HL-60/S4 treated with retinoic acid at 250 ng/mL for 4 days and 3 days (cell line): Measurements from ENCODE around the gene ENOX1.
"Not testable (repeated sequence)": the region's sequence is repeated elsewhere in the genome, so short reads cannot be mapped to it uniquely, and the experiment has no call there.

ENCODE experiments used
- in situ Hi-C: fragments of 300-500 bp; cut with MboI; formaldehyde crosslinking; loops from 2 replicates; pipeline ENCODE4 v1.7.0; 2022; ENCODE audit warnings: low sequenced_read_pairs

Gene ENOX1

DNA sequence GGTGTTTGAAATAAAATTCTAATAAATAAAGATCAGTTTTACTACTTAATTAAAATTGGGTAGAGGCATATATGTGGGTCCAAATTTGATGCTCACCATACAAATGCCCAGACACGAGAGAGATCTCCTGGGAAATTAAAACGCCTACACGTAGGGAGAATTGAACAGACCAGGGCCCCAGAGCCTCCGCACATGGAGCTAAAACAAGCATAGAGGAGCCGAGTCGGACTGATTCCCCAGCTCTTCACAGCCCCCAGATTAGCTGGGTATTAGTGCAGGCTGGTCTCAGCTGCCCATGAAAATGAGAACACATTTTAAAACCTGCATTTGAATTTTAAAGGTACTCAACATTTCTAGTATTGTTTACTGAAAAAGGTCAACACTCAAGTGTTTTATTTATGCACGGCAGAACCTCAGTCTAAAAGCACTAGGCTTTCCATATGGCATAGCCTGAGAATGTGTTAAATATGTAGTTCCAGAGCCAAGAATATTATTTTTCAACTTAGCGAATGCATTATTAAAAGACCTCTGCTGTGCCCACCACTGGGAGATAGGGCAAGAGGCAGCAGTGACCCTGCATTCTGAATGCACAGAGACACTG, 344.8 kb downstream of the ENOX1 start:
- in situ Hi-C loops = no loop called here

DNA sequence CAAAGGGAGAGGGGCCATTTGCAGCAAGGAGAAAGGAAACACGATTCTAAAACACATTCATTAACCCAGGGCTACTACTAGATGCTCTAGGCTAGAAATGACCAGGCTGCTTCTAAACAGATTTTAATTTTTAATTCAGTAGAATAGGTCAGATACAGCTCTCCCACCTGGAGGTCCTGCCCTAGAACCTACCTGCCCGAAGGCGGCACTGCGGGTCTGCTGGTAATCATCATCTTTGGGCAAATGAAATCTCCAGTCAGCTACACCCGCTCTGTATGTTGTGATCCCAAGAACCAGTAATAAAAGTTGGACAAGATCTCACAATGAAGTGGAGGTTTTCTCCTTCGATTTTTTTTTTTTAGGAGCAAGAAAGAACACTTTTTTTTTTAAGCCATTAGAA, 345.3 kb downstream of the ENOX1 start:
- in situ Hi-C loops = no loop called here

DNA sequence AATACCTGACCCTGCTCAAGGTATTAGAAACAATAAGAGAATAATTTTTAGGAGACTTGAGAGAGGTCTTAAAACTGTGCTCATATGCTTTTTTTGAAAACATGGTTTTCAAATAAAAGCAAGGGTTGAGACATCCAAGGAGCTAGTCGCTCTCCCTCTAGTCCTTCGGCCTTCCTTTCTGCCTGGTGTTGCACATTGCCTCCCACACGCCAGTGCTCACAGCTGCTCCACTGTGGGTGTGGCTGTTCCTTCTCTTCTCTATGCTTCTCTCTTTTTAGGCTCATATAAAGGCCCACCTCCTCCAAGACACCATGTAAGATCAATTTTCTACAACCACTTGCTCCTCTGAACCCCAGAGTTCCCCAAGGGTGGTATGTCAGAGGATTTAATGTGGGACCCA, 352.6 kb downstream of the ENOX1 start:
- in situ Hi-C loops = no loop called here

DNA sequence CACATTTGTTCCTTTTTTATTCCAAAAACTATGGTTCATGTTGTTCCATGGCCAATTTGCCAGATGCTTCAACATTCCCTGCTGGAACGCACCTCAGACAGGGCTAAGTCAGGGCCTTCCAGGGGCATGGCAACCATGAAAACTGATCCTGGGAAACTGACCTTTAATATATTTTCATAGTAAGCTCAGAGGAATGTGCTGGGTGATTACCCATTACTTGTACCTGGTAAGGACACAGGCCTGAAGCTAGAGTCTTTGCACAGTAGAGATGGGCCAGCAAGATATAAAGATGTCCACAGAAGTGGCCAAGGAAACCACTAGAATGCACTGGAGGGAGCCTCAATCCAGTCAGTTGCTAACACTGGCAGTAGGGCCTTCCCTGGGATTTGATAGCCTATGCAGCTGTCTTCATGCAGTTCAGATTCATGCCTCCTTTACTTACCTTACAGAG, 353.1 kb downstream of the ENOX1 start:
- in situ Hi-C loops = no loop called here

GRCh38 chr13:43432958-43433357, 353.8 kb downstream of the ENOX1 start:
- in situ Hi-C loops = no loop called here

DNA sequence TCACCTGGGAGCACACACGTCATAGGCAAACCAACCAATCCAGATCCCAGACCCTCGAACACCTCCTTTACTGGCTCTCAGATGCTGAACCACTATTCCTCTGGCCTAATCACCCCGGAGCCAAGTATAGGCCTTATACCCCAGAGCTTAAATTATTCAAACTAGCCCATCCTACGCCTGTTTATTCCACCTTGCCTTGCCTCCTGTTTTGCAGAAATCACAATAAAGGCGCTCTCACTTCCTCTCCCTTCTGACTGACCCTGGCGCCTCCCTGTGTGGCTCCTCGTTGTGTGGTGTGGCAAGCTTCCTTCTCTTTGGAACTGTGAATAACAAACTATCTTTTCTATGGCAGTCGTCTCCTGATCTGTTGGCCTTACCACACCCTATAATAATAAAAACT, 354.9 kb downstream of the ENOX1 start:
- in situ Hi-C loops = no loop called here

- in situ Hi-C loops = no loop called here
Observed at GRCh38 chr13:43431290-43431716, 355.5 kb downstream of the ENOX1 start.

GRCh38 chr13:43428545-43429296, 358.1 kb downstream of the ENOX1 start:
- in situ Hi-C loops = no loop called here

- in situ Hi-C loops = no loop called here
Observed at GRCh38 chr13:43426355-43426754, 360.4 kb downstream of the ENOX1 start.

DNA sequence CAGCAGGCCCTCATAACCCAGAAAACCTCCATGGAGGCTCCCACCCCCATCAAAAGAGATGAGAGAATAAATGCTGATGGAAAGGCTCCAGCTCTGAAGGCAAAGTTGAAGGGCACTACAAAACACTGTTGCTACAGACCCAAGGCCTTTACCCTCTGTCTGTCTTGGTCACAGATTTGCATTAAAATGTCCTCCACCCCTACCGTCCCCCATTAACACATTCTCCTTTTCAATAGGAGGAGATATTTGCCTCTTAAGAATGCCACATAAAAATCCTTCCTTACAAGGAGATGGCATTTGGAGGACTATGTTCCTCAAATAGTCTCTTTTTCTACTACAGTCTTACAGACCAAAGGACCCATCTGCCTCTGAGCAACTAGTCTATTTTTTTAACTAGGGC, 361.5 kb downstream of the ENOX1 start:
- in situ Hi-C loops = no loop called here

DNA sequence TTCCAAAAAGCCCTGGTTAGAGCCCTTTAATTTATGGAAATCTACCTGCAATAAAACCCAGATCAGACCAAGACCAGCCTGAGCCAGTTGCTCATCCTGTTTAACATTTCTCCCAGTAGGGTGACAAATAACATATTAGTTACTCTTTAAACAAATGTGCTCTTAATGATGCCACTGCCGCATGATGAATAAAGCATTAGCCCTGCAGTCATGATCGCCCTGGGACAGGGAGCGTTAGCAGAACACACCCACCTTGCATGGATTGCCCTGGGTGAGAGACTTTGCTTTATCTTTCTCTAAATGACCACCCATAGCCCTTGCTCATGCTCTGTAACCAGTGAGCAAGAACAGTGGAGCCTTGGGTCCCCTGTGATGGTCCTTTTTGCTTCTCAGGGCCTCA, 362.4 kb downstream of the ENOX1 start:
- in situ Hi-C loops = no loop called here

- in situ Hi-C loops = no loop called here
Observed at GRCh38 chr13:43422116-43422515, 364.7 kb downstream of the ENOX1 start.

DNA sequence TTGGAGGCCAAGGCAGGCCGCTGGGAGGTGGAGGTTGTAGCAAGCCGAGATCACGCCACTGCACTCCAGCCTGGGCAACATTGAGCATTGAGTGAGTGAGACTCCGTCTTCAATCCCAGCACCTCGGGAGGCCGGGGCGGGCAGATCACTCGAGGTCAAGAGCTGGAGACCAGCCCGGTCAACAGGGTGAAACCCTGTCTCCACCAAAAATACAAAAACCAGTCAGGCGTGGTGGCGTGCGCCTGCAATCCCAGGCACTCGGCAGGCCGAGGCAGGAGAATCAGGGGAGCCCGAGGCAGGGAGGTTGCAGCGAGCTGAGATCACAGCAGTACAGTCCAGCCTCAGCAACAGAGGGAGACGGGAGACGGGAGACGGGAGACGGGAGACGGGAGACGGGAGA, 369.9 kb downstream of the ENOX1 start:
- in situ Hi-C loops = not testable (repeated sequence)

DNA sequence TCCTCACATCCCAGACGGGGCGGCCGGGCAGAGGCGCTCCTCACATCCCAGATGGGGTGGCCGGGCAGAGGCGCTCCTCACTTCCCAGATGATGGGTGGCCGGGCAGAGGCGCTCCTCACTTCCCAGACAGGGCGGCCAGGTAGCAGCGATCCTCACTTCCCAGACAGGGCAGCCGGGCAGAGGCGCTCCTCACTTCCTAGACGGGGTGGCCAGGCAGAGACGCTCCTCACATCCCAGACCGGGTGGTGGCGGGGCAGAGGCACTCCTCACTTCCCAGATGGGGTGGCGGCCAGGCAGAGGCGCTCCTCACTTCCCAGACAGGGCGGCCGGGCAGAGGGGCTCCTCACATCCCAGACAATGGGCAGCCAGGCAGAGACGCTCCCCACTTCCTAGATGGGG, 370.4 kb downstream of the ENOX1 start:
- in situ Hi-C loops = not testable (repeated sequence)

GRCh38 chr13:43415903-43416391, 370.8 kb downstream of the ENOX1 start:
- in situ Hi-C loops = not testable (repeated sequence)

- in situ Hi-C loops = no loop called here
Observed at GRCh38 chr13:43414111-43414510, 372.7 kb downstream of the ENOX1 start.

GRCh38 chr13:43411741-43412140, 375.0 kb downstream of the ENOX1 start:
- in situ Hi-C loops = no loop called here

DNA sequence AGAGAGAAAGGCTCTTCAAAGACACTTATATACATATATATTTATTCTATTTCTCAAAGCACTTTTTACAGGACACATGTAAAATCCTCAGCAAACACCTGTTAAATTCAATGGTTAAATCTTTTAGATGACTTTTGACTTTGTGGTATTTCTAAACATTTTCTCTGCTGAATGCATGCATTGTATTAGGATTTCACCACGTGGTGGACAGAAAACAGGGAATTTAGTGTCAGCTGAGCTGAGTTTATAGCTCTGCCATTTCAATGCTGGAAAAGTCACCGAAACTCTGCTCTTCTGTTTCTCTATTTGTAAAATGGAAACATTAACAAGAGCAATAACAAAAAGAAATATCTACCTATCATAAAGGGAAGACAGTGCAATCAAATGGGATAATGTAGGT, 375.6 kb downstream of the ENOX1 start:
- in situ Hi-C loops = no loop called here

- in situ Hi-C loops = no loop called here
Observed at GRCh38 chr13:43408274-43408673, 378.5 kb downstream of the ENOX1 start.

DNA sequence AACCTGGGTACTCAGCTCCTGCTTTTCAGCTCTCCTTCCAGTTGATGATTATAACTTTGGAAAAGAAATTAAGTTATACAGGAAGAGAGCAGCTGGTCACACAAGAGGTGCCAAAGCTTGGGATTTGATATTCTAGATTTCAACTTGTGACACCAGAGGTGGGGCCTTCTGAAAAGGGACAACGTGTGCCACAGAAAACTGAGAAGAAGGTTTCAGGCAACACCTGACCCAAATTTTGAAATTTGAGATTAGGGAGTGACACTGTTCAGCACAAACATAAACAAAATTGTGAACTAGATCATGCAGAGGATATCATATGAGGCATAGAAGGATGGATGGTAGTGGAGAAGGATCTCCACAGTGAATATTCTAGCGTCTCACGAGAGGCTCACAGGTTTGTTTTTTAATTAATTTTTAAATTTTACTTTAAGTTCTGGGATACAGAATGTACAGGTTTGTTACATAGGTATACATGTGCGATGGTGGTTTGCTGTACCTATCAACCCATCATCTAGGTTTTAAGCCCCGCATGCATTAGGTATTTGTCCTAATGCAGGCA, 379.7 kb downstream of the ENOX1 start:
- in situ Hi-C loops = no loop called here

GRCh38 chr13:43405457-43405856, 381.3 kb downstream of the ENOX1 start:
- in situ Hi-C loops = no loop called here

DNA sequence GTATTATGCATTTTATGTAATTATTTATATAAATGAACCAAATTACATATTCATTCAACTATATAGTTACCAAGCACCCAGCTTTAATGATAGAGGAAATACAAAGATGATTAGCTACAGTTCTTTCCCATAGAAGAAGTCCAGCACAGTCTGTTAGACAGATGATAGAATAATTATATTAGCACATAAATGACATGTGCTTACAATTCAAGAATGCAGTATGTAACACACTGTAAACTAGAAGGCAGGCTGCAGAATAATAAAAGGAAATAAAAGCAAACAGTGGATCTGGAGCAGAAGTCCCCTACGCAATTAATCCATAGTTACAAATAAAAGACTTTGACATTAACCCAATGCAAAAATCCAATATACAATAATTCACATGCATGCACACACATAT, 384.4 kb downstream of the ENOX1 start:
- in situ Hi-C loops = no loop called here
